Measurements from ENCODE around the gene RNF220. TPM values are rescaled to one million over a fixed set of nuclear protein-coding genes. Genes with fewer than 3 reads are reported as not detected.
A peak's percentile ranks its signal among the peaks of the same experiment; 100 is the strongest.

Gene RNF220
- total RNA-seq, 6 experiments from 2014 or later = 42.1 to 54.7 (median 51.9) TPM

DNA sequence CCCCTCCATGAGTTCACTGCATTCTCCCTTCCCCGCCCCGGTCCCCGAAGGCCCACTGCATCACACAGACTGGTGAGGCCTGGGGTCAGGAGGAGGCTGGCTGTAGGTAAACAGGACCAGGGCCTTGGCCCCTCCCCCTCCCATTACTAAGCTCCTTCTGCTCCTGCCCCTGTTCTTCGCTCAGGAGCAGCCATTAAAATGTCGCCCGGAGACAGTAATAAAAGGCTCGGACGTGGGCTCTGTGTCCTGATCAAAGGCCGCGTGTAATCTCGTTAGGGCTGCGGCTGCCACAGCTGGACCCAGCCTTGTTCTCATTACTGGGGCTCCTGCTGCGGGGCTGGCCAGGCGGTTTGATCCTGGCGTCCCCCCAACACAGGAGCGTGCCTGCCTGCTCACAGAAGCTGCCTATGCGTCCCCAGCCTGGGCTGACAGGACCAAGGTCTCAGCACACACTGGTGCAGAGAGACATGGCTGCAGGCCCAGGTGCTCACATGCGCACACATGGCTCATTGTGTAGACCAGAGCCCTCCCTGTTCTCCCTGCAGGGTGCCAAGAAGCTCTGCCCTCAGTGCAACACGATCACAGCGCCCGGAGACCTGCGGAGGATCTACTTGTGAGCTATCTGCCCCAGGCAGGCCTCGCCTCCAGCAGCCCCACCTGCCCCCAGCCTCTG lies 245.2 kb downstream of the RNF220 start:
- Mint-ChIP-seq H3K4me3 (no peak overlapping the region), H3K36me3 (ENCODE audit: low read depth) (peaks cover 8% of the 10 kb centered on the region), H3K27ac (no peak overlapping the region), H3K4me1 (ENCODE audit: low read depth) (peaks cover 14% of the 10 kb centered on the region), H3K27me3 (ENCODE audit: insufficient read depth) (no peaks in the 10 kb centered on the region; the same call in 1 of the 2 replicates), H3K9me3 (no peaks in the 10 kb centered on the region)
- TF ChIP-seq CTCF (IDR thresholded peaks at IDR 0.05) = no peak
- no peak for DNase-seq

GRCh38 chr1:44651069-44651468 lies 246.0 kb downstream of the RNF220 start:
- H3K9me3 Mint-ChIP-seq = no peaks in the 10 kb centered on the region
- H3K4me3 Mint-ChIP-seq = no peak overlapping the region
- peaks cover 14% of the 10 kb centered on the region for H3K4me1 Mint-ChIP-seq (ENCODE audit: low read depth)

DNA sequence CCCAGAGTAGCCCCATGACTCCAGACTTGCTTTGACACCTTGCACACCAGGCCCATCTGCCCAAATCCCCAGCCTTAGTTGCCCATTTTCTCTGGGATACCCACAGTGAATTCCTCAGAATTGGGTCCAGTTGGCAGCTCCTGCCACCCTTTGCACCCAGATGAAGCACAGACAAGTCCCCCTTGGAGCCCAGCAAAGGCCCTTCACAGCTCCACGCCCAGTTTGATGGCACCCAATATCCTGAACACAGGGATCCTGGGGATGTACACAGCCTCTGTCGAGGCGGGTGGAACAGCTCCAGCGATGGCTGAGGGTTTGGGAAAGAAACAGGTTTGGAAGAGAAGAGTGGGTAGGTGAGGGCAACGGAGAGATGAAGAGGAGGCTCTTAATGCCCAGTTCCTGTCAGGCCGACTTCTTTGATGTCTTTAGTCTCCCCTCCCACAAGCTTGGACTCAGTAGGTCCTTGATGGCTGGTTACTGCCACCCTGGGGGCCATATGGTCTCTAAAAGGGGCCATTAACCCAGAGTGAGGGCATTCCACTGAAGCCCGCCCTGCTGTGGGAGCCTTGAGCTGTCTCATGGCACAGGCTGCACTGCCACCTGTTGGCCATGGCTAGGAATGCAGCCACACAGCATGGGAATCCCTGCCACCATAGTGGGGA lies 247.5 kb downstream of the RNF220 start:
- Mint-ChIP-seq H3K9me3 (no peaks in the 10 kb centered on the region), H3K27ac (peak overlapping the region; percentile 44), H3K4me1 (ENCODE audit: low read depth) (peaks cover 14% of the 10 kb centered on the region), H3K4me3 (no peak overlapping the region), H3K36me3 (ENCODE audit: low read depth) (peaks cover 8% of the 10 kb centered on the region), H3K27me3 (ENCODE audit: insufficient read depth) (no peaks in the 10 kb centered on the region; the same call in 1 of the 2 replicates)
- peak; percentile 99 for TF ChIP-seq CTCF (IDR thresholded peaks at IDR 0.05)
- peak; percentile 47 for DNase-seq

More at GRCh38 chr1:44651069-44651468, 246.0 kb downstream of the RNF220 start:
- no peak for DNase-seq
- Mint-ChIP-seq H3K27me3 (ENCODE audit: insufficient read depth) (no peaks in the 10 kb centered on the region; the same call in 1 of the 2 replicates), H3K27ac (no peak overlapping the region), H3K36me3 (ENCODE audit: low read depth) (peaks cover 8% of the 10 kb centered on the region)
- peak; percentile 24; the same call in 1 of the 2 replicates for TF ChIP-seq CTCF (IDR thresholded peaks at IDR 0.05)

DNA sequence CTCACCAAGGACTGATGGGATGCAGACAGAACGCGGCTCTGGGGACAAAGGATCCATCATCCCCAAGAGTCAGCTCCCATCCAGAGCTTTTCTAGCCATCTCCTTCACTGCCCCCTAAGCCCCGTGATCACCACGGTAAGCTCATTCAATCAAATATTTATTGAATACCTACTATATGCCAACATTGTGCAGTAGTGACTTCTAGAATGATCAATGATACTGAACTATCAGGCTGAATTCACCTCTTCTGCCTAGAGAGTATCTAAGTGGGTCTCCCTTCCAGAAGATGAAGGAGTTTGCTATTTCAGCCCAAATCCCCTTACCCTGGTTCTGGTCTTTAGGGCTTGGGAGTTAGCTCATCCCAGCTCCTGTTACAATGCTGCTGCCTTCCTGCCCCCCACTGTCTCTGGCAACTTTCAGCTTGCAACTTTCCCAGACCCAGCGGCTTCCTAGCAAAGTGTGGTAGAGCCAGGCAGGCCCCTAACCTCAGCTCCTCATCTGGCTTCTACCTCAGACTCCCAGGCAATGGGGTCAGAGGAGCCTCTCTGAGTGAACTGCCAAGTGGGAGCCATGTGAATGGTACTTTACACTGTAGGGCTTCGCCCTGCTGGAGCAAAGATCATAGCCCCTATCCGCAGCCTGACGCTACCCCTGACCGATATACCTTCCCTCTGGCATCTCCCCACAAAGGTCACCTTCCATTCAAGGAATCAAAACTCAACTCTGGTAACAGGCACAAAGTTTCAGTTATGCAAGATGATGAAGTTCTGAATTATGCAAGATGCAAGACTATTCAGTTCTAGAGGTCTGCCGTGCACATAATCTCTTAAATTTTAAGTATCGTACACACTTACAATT lies 248.3 kb downstream of the RNF220 start:
- no peak overlapping the region for H3K4me3 Mint-ChIP-seq
- no peak overlapping the region for H3K27ac Mint-ChIP-seq
- DNase-seq = no peak

More for the DNA sequence above, 248.3 kb downstream of the RNF220 start:
- Mint-ChIP-seq H3K27me3 (ENCODE audit: insufficient read depth) (no peaks in the 10 kb centered on the region; the same call in 1 of the 2 replicates), H3K4me1 (ENCODE audit: low read depth) (peaks cover 8% of the 10 kb centered on the region), H3K36me3 (ENCODE audit: low read depth) (peaks cover 8% of the 10 kb centered on the region), H3K9me3 (no peaks in the 10 kb centered on the region)
- TF ChIP-seq CTCF (IDR thresholded peaks at IDR 0.05) = peak; percentile 68
